GM12801 (cell line): ENCODE measurements around the gene B4GALT4.

ENCODE experiments used
- CTCF ChIP-seq: IDR thresholded peaks from one replicate; pipeline ENCODE4 v1.5.1; 2011; ENCODE audit warnings: control low read depth; ENCODE audit not compliant: insufficient read length; ENCODE audit errors: extremely low read depth

Gene B4GALT4

GRCh38 chr3:119259821-119260220 is 19.1 kb upstream of the B4GALT4 start:
- no peak for TF ChIP-seq CTCF

GRCh38 chr3:119258915-119259314 is 18.2 kb upstream of the B4GALT4 start:
- TF ChIP-seq CTCF, result no peak

GRCh38 chr3:119257654-119258410 is 17.2 kb upstream of the B4GALT4 start:
- no peak for TF ChIP-seq CTCF

- TF ChIP-seq CTCF, result no peak
These were observed 16.4 kb upstream of the B4GALT4 start for GRCh38 chr3:119257111-119257510.

GRCh38 chr3:119255214-119255613 is 14.5 kb upstream of the B4GALT4 start:
- TF ChIP-seq CTCF, result no peak

GRCh38 chr3:119245778-119246177 is 5.1 kb upstream of the B4GALT4 start:
- no peak for TF ChIP-seq CTCF

GRCh38 chr3:119243712-119244111 is 3.0 kb upstream of the B4GALT4 start:
- TF ChIP-seq CTCF, result no peak
